AG09319 (cell line): Measurements from ENCODE around the gene NUMA1.

ENCODE experiments used
- DNase-seq: peaks from one replicate; pipeline ENCODE4 v3.0.0-alpha.2; 2010; ENCODE audit warnings: low read depth; ENCODE audit errors: extremely low read depth
- TF ChIP-seq, protein P1 (sequence below): IDR thresholded peaks from 2 replicates; pipeline ENCODE4 v1.5.1; 2011; ENCODE audit warnings: low read depth, mild to moderate bottlenecking, inconsistent platforms, low read length, moderate library complexity

NUMA1 gene

DNA sequence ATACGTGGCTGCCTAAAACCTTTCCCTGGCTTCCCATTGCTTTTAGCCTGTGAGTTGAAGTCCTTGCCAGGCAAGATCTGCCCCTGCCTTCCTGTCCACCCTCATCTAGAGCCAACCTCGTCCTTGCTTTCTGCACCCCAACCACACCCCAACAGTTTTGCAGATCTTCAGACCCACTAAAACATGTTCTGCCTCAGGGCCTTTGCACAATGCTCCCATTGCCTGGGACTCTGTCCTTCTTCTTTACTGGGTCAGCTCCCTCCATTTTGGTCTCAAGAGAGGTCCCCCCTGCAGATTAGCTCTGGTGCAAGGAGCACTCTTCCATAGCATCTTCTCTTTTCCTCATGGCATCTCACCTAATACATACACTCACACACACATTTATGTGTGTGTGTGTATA lies 40.6 kb upstream of the NUMA1 start:
- DNase-seq = no peak
- TF ChIP-seq, protein P1, sequence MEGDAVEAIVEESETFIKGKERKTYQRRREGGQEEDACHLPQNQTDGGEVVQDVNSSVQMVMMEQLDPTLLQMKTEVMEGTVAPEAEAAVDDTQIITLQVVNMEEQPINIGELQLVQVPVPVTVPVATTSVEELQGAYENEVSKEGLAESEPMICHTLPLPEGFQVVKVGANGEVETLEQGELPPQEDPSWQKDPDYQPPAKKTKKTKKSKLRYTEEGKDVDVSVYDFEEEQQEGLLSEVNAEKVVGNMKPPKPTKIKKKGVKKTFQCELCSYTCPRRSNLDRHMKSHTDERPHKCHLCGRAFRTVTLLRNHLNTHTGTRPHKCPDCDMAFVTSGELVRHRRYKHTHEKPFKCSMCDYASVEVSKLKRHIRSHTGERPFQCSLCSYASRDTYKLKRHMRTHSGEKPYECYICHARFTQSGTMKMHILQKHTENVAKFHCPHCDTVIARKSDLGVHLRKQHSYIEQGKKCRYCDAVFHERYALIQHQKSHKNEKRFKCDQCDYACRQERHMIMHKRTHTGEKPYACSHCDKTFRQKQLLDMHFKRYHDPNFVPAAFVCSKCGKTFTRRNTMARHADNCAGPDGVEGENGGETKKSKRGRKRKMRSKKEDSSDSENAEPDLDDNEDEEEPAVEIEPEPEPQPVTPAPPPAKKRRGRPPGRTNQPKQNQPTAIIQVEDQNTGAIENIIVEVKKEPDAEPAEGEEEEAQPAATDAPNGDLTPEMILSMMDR = no peak

DNA sequence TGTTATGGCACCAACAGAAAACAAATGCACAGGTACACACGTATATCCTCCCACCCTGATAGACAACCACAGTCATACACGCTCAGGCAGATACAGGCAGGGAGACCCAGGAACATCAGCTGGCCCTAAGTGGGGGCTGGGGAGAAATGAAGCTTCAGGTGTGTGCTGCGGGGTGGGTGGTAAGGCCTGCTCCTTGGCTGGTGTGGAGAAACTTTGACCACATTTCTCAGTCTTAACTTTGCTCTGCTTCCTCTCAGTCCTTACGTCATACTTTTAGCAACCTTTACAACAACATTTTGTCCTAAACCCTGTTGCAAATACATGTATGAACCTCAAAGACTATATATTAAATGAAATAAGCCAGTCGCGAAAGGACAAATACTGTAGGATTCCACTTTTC lies 38.9 kb upstream of the NUMA1 start:
- TF ChIP-seq, protein P1 = no peak
- no peak for DNase-seq

DNA sequence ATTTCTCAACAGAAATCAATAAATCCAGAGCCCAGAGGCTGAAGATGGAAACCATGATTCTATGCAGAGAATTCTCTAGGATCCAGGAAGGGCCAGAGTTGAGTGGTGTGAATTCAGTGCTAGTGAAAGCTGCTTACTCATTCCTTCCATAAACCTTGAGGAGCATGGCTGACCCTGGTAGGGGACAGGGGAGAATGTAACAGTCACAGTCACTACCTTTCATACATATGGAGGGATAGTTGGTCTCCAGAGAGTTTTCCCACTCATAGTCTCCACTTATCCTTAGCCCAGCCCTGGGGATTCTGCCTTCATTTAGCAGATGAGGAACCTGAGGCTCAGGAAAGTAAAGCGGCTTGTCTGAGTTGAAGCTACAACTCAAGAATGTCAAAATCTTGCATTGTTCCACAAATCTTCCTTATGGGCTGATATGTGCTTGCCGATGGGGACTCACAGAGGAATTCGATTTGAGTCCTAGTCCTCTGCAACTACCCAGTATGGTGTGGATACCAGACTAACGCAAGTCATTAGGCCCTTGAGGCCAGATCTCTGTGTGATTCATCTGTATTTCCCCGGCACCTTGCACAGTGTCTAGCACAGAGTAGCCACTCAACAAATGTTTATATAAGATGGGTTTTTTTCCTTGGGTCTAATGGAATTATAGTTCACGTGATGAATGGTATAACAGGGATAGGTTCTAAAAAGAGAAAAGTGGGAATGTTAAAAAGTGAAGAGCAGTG lies 35.8 kb upstream of the NUMA1 start:
- TF ChIP-seq, protein P1 = no peak
- no peak for DNase-seq

DNA sequence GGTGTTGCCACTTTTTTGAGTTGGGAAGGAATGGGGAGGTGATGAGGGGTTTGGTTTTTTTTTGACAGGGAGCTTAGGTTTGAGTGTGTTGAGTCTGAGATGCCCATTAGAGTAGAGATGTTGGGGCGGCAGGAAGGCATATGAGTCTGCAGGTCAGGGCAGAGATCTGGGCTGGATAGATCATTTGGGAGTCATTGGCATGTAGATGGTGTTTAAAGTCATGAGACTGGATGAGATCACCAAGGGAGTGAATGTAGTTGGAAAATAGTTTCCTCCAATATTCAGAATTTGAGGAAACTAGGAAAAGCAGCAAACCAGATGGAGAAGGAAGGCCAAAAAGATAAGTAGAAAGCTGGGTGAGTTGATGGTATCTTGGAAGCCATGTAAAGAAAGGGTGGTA lies 34.2 kb upstream of the NUMA1 start:
- no peak for DNase-seq
- TF ChIP-seq, protein P1 = no peak

DNA sequence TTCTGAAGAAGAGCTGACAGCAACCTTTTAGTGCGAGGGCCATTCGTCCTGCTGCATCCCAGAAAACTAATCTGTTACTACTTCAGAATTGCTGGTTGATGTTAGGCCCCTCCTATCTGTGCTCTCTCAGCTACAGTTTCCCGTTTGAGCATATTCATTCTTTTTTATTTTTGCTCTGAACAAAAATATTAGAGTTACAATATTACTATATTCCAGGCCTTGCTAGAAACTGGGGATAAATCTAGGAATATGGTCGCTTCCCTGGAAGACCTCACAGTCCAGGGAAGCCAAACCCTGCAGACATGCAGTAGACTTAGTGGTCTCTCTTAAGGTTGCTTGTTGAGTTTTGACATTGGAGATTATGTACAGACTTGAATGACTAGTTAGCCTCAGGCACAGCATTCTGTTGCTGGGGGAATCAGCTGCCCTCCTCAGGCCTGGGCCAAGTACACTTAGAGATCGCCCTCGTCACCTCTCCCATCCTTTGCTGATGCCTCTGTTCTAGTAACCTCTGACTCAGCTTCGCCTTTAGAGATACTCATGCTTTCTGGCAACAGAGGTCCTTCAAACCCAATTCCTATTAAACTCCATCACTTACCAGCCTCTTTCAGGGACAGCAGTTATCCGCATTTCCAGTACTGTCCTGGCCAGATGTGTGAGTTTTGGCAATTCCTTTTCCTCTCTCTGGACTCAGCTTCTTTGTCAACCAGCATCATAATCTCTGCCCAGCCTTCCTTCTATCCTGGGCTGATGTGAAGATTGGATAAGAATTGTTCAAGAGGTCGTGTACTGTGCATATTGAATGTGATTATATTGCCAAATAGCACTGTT lies 32.9 kb upstream of the NUMA1 start:
- TF ChIP-seq, protein P1 = no peak
- no peak for DNase-seq

DNA sequence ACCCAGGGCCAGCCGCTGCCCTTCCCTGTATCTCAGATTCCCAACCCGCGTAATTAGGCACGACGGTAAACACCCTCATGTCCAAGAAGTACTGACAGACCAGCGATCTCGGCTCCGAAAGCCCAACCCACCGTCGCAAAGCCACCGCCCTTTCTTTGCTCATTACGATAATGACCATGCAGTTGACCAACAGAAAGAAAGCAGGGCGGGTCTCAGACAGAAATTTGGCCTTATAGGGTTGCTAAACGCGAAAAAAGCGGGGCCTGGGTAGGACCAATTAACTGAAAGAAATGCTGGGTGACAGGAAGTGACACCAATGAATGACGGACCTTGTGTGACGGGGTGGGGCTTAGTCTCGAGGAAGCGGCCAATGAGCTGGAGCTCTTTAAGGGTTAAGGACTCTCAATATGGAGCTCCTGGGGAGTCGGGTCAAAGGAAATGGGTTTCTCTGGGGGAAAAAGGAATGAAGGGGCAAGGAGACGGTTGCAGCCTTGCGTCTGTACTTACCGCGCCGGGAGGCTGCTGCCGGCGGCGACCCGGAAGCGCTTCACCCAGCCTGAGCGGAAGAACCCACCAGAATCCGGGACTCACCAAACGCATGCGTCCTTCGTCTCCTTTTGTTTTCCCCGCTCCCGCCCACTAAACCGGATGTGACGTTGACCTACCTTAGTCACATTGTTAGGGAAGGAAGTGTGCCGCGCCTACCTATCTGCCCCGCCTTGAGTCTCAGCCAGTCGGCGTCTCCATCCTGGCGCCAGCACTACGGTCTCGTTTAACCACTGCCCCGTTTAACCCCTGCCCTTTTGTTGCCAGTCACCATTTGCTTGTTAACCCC lies 32.0 kb upstream of the NUMA1 start, which contains the start of gene ANAPC15:
Gene ANAPC15 (minus strand): TSS at position 553 of the 835 bp plus-strand sequence. CDS start 1,419 bp downstream, outside the sequence.
- peak; percentile 99 for DNase-seq
- TF ChIP-seq, protein P1 = no peak
